GM19463 (cell line): ENCODE results near the gene RCVRN.
"Not testable (repeated sequence)": the region's sequence is repeated elsewhere in the genome, so short reads cannot be mapped to it uniquely, and the experiment has no call there.

Experiments used
- ATAC-seq: cut with Tn5 transposase; IDR thresholded peaks from one replicate; pipeline ENCODE4 v1.9.1; 2021; ENCODE audit warnings: mild to moderate bottlenecking, moderate library complexity; ENCODE audit not compliant: unreplicated experiment

The RCVRN gene

DNA sequence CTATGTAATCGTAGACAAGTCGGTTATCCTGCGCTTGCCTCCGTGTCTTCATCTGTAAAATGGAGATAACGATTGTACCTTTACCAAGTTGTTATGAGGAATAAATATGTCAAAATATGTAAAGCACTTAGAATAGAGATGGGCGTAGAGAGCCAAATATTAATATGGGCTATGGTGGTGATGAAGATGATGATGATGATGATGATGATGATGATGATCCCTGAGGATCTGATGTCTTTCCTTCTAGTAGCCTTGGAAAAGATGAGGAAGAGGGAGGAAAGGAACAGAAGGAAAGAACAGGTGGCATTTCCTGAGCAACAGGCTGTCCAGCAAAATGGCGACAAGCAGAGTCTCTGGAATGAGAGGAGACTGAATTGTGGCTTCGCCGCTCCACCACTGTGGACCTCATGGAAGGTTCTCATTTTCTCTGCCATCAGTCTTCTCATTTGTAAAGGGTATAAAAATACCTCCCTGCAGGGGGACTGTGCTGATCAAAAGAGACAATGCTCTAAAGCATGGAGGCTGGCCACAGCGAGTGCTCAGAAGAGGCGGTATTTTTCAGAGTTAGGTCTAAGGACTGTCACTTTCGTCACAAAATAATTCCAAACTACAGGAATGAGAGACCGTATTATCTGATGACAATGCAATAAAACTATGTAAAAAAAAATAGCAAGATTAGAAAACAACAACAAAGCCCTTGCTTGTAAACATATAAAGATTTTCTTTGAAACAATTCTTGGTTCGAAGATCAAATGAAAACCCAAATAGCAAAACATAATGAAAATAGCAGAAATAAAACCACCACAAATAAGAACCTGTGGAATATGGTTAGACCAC lies 17.2 kb upstream of the RCVRN start:
- no peak for ATAC-seq

- ATAC-seq = not testable (repeated sequence)
Measured at GRCh38 chr17:9921216-9921615, 16.1 kb upstream of the RCVRN start.

DNA sequence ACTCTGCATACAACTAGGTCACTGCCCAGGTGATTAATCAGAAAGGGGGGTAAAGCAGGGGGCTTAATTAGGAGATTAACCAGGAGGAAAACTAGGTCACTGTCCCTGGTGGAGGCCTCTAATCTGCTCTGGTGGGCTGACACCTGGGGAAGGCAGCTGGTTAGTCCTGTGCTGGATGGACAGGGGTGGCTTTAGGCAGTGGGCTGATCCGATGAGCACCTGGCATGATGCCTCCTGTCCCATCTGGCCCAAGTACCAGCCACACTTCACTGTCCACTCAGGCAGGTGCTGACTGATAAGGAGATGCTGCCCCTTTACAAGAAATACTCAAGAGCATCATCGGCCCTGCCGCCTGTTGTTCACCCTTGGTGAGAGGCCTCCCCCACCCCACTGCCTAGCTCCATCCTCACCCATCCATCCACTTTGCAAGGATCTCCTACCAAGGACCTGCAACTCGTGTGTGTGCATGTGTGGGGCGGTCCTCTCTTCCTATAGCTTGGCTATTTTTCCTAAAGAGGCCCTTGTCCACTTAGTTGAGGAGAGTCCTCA lies 13.8 kb upstream of the RCVRN start:
- ATAC-seq = no peak

DNA sequence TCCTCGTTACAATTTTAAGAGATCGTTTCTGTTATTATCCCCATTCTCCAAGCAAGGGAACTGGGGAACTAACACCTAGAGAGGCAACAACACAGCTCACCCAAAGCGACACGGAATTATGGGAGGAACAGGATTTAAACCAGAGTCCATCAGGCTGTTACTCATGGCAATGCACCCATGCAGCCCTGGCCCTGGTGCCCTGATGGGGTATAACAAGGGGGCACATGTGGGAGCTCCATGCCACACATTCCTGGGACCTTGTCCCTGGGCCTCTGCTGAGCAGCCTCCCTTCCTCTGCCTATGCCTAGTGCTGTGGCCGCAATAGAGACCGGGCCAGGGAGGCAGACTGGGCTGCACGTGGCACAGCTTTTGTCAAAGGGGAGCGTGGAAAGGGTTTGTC lies 13.3 kb upstream of the RCVRN start:
- no peak for ATAC-seq

DNA sequence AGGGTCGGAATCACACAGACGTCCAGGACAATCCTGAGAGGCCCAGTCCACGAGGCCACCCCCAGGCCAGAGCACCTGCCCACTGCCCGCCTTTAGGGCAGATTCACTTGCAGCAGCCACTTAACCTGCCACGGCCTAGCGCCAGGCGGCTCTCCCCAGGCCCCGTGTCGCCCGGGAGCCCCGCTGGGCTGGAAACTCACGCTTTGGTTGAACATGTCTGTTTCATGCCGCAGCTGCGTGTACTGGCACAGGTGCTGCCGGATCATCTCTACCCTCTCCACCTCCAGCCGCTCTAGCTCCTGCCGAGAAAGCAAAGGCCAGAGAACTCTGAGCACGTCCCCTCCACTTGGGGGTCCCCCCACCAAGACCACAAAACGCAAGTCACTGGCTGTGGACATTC lies 12.7 kb upstream of the RCVRN start:
- ATAC-seq = no peak

- no peak for ATAC-seq
Measured at GRCh38 chr17:9917131-9917530, 12.1 kb upstream of the RCVRN start.

GRCh38 chr17:9916108-9916507 lies 11.0 kb upstream of the RCVRN start:
- ATAC-seq = no peak

DNA sequence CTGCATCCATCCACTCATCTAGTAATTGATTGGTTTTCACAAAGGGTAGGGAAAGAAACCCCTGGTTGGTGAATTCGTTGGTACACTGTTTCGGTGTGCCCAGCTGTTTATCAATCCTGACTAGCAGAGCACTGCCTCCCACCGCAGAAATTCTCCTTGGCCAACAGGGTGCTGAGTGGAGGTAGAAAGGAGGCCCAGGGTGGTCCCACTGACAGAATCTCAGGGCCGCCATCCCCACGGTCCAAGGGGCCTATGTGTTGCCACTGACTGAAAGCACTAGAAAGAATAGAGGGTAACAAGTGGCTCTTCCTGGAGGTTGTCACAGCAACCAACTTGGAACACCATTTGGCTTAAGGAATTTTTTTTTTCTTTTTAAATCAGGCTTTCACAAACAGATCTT lies 8.4 kb upstream of the RCVRN start:
- no peak for ATAC-seq

DNA sequence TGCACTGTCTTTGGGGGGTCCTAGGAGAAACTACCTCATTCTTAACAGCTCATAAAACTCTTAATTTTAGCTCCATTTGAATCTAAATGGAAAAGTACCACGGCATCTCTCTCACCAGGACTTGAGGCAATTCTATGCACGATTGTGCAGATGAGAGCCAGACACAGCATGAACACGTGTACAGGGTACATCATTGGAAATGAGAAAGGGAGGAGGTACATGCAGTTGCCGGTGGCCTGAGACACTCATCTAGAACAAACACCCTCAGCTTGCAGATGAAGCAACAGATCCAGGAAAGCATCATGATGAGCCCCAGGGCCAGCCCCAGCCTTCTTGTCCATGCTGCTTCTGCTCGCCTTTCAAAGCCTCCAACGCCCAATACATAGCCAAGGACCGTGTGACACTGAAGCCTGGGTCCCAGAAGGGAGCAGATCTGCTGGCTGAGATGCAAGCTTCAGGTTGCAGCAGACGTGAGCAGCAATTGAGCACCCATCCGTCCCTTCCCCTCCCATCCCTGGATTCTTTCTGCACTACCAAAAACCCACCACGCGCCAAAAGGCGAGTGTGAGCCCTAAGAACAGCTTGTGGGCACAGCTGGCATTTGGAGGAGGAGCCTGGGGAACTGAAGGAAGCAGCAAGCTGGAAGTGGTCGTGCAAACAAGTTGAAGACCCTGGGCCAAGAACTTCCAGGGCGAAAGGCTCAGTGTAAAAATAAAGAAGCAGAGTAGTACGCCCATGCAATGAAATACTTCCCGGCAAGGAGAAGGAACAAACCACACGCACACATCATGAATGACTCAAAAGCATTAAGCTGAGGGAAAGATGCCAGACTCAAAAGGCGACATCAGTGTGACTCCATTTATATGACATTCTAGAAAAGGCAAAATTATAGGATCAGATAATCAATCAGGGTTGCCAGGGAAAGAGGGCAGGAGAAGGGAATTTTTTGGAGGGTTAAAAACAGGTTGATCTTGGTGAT lies 7.3 kb upstream of the RCVRN start:
- ATAC-seq = no peak

- no peak for ATAC-seq
Measured at GRCh38 chr17:9911089-9911488, 6.0 kb upstream of the RCVRN start.

GRCh38 chr17:9908649-9909042 lies 3.6 kb upstream of the RCVRN start:
- no peak for ATAC-seq

GRCh38 chr17:9907883-9908648 lies 3.0 kb upstream of the RCVRN start:
- no peak for ATAC-seq

GRCh38 chr17:9907131-9907530 lies 2.1 kb upstream of the RCVRN start:
- no peak for ATAC-seq

DNA sequence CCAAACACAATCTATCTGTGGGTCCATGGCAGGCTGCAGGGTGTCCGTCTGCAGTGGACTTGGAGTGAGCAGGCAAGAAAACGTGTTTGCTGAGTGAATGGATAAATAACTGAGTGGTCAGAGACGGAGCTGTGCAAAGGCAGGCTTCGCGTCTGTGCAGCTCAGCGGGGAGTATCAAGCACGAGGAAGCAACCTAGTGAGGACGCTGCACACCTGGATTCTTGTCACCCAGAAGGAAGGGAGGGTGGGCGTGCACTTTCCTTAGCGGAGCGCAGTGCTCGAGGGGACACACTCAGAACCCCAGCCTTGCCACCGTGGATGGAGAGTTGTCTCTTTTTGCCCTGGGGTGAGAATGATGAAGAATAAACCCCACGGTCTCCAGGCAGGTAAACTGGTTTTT lies 1.5 kb upstream of the RCVRN start:
- ATAC-seq = no peak

- ATAC-seq = no peak
Measured at GRCh38 chr17:9905902-9906301, 831 bp upstream of the RCVRN start.

DNA sequence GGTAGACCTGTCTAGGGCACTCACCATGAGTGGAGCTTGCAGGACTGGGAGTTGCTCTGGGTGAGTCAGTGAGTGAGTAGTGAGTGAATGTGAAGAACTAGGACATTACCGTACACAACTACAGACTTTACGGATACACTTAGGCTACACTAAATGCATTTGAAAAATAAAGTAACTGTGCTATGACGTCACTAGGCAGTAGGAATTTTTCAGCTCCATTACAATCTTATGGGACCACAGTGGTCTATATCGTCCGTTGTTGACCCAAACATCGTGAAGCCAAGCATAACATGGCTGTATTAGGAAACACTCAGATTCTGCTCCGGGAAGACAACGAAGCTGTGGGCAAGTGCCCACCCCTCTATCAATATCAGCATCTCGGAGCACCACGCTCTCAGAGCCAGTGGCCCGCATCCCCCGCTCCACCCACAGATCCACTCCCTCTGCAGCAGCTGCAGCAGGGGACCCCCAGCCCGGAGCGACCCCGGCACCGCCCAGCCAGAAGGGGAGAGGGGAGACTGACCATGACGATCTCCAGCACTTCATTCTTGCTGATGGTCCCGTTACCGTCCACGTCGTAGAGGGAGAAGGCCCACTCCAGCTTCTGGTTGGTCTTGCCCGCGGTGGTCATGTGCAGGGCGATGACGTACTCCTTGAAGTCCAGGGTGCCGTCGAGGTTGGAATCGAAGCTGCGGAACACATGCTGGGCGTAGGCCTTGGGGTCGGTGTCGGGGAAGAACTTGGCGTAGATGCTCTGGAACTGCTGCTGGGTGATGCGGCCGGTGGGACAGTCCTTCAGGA lies 594 bp downstream of the RCVRN start:
- ATAC-seq = no peak

GRCh38 chr17:9902120-9902519 lies 3.0 kb downstream of the RCVRN start:
- no peak for ATAC-seq

DNA sequence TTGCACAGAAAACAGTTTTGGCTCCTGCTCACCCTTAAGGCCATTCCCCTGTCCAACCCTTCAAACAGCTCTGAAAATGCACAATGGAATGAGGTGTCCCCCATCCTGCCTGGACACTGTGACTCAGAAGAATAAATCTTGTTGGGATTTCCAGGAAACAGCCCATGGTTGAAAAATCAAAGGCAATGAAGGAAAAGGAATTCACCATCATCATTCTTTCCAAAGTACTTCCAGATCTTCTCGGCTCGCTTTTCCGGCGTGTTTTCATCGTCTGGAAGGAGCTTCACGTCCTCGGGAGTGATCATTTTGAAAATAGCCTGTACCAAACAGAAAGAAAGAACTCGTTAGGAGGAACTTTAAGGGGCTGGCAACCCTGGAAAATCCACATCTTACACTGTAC lies 4.3 kb downstream of the RCVRN start:
- no peak for ATAC-seq

GRCh38 chr17:9900044-9900594 lies 5.0 kb downstream of the RCVRN start:
- no peak for ATAC-seq
